Loucy (cell line): ENCODE results near the gene EPHA8.

Experiments
- H2AFZ ChIP-seq: fragments of 200-600 bp; sonication (generic); 2 replicates; pipeline ENCODE4 v1.6.0; 2016; ENCODE audit warnings: antibody characterized with exemption, mild to moderate bottlenecking, low read length, moderate library complexity
- H3F3A ChIP-seq: fragments of 200-600 bp; 2 replicates; pipeline ENCODE4 v1.6.0; 2016; ENCODE audit warnings: antibody characterized with exemption, low read depth, mild to moderate bottlenecking
- H3K27me3 ChIP-seq: fragments of 200-600 bp; sonication (generic); 2 replicates; pipeline ENCODE4 v1.6.1; 2014; ENCODE audit warnings: low read length, mild to moderate bottlenecking; ENCODE audit not compliant: insufficient read depth, poor library complexity, severe bottlenecking
- H3K36me3 ChIP-seq: fragments of 200-600 bp; sonication (generic); 2 replicates; pipeline ENCODE4 v1.6.1; 2016; ENCODE audit warnings: low read length; ENCODE audit not compliant: insufficient read depth
- H3K4me1 ChIP-seq: fragments of 200-600 bp; sonication (generic); 2 replicates; pipeline ENCODE4 v1.5.1; 2014; ENCODE audit warnings: low read length, mild to moderate bottlenecking; ENCODE audit not compliant: insufficient read depth, poor library complexity, severe bottlenecking
- H3K4me2 ChIP-seq: fragments of 200-600 bp; sonication (generic); 2 replicates; pipeline ENCODE4 v1.6.0; 2014; ENCODE audit warnings: antibody characterized with exemption, low read length, low read depth, mild to moderate bottlenecking; ENCODE audit not compliant: poor library complexity, severe bottlenecking
- H3K4me3 ChIP-seq: fragments of 200-600 bp; sonication (generic); 2 replicates; pipeline ENCODE4 v1.5.1; 2014; ENCODE audit warnings: low read length, mild to moderate bottlenecking, mixed read lengths; ENCODE audit not compliant: poor library complexity, severe bottlenecking
- H3K79me2 ChIP-seq: fragments of 200-600 bp; sonication (generic); 2 replicates; pipeline ENCODE4 v1.6.1; 2014; ENCODE audit warnings: low read length; ENCODE audit not compliant: insufficient read depth
- H3K9ac ChIP-seq: fragments of 200-600 bp; sonication (generic); 2 replicates; pipeline ENCODE4 v1.6.0; 2014; ENCODE audit warnings: mild to moderate bottlenecking, low read depth, low read length, moderate library complexity; ENCODE audit not compliant: poor library complexity, severe bottlenecking
- H3K9me2 ChIP-seq: fragments of 200-600 bp; sonication (generic); replicated peaks from 2 replicates; pipeline ENCODE4 v1.6.1; 2016; ENCODE audit warnings: low read depth, low read length, mixed read lengths
- H3K9me3 ChIP-seq: fragments of 200-600 bp; sonication (generic); 2 replicates; pipeline ENCODE4 v1.6.1; 2014; ENCODE audit warnings: mild to moderate bottlenecking, antibody characterized with exemption, low read length, low read depth; ENCODE audit not compliant: insufficient read depth
- H4K20me1 ChIP-seq: fragments of 200-600 bp; sonication (generic); 2 replicates; pipeline ENCODE4 v1.6.0; 2014; ENCODE audit warnings: antibody characterized with exemption, low read length, mild to moderate bottlenecking; ENCODE audit not compliant: insufficient read depth, poor library complexity, severe bottlenecking
- CTCF ChIP-seq: fragments of 200-600 bp; sonication (generic); conservative IDR thresholded peaks from 2 replicates; pipeline ENCODE4 v1.5.1; 2014; ENCODE audit warnings: mild to moderate bottlenecking, antibody characterized with exemption, low read length
- EZH2phosphoT487 ChIP-seq: fragments of 200-600 bp; IDR thresholded peaks from 2 replicates; pipeline ENCODE4 v1.6.1; 2018; ENCODE audit warnings: antibody characterized with exemption, mild to moderate bottlenecking, moderate library complexity, borderline replicate concordance

EPHA8 gene

GRCh38 chr1:22527122-22527521 lies 36.2 kb upstream of the EPHA8 start:
- Histone ChIP-seq H3K4me3 (no peak overlapping the region), H3K79me2 (no peaks in the 10 kb centered on the region), H3K9me3 (no peaks in the 10 kb centered on the region), H3K9me2 (no peaks in the 10 kb centered on the region), H3K36me3 (peaks cover 39% of the 10 kb centered on the region; the same call in 1 of the 2 replicates), H3K27me3 (no peaks in the 10 kb centered on the region), H3F3A (no peaks in the 10 kb centered on the region), H3K4me1 (no peaks in the 10 kb centered on the region), H3K4me2 (no peak overlapping the region), H4K20me1 (no peaks in the 10 kb centered on the region), H3K9ac (no peak overlapping the region), H2AFZ (no peak overlapping the region)
- TF ChIP-seq EZH2phosphoT487 (no peak), CTCF (no peak)

GRCh38 chr1:22527555-22528296 lies 35.6 kb upstream of the EPHA8 start:
- no peak for TF ChIP-seq EZH2phosphoT487
- TF ChIP-seq CTCF, result no peak; the same call in 1 of the 2 replicates
- peaks cover 35% of the 10 kb centered on the region; the same call in 1 of the 2 replicates for H3K36me3 ChIP-seq

GRCh38 chr1:22528451-22528850 lies 34.8 kb upstream of the EPHA8 start:
- TF ChIP-seq EZH2phosphoT487, result no peak
- TF ChIP-seq CTCF, result no peak
- no peaks in the 10 kb centered on the region for H3F3A ChIP-seq
- no peaks in the 10 kb centered on the region for H3K4me1 ChIP-seq
- no peaks in the 10 kb centered on the region for H4K20me1 ChIP-seq
- H3K9me3 ChIP-seq, result no peaks in the 10 kb centered on the region
- H3K27me3 ChIP-seq, result no peaks in the 10 kb centered on the region
- H3K4me2 ChIP-seq, result no peak overlapping the region
- H2AFZ ChIP-seq, result no peak overlapping the region
- H3K9ac ChIP-seq, result no peak overlapping the region
- H3K9me2 ChIP-seq, result no peaks in the 10 kb centered on the region
- H3K36me3 ChIP-seq, result peaks cover 31% of the 10 kb centered on the region; the same call in 1 of the 2 replicates
- H3K79me2 ChIP-seq, result no peaks in the 10 kb centered on the region
- H3K4me3 ChIP-seq, result no peak overlapping the region

More at GRCh38 chr1:22527555-22528296, 35.6 kb upstream of the EPHA8 start:
- Histone ChIP-seq H3K9ac (no peak overlapping the region), H3F3A (no peaks in the 10 kb centered on the region), H3K79me2 (no peaks in the 10 kb centered on the region), H2AFZ (no peak overlapping the region), H3K4me2 (no peak overlapping the region), H3K9me3 (no peaks in the 10 kb centered on the region), H3K4me3 (no peak overlapping the region), H3K4me1 (no peaks in the 10 kb centered on the region), H4K20me1 (no peaks in the 10 kb centered on the region), H3K27me3 (no peaks in the 10 kb centered on the region), H3K9me2 (no peaks in the 10 kb centered on the region)
